ENCODE data around the gene DOCK7. TPM values are rescaled to one million over a fixed set of nuclear protein-coding genes. Genes with fewer than 3 reads are reported as not detected.
A peak's percentile ranks its signal among the peaks of the same experiment; 100 is the strongest.

Gene DOCK7
- total RNA-seq, 4 donors from 2014 or later = 48.6 to 182 (median 92.9) TPM

DNA sequence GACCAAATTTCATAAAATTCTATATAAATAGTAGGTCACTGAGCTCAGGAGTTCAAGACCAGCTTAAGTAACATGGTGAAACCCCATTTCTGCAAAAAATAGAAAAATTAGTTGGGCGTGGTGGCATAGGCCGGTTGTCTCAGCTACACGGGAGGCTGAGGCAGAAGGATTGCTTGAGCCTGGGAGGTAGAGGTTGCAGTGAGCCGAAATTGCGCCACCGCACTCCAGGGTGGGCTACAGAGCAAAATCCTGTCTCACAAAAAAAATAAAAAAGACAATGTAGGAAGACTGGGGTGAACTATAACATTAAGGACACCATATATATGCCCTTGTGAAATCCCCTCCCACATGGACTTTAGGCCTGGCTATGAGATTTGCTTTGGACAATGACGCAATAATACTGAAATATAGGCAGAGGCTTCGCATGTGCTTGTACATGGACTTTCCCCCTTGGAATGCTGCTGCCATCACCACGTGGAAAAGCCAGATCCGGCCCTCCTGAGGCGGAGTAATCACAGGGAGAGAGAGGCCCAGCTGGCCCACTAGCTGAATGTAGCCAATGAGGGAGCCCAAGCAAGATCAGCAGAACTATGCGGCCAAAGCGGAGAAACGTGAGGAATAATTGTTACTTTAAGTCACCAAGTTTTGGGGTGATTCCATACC is 264.5 kb downstream of the DOCK7 start:
- H3K4me1 ChIP-seq = peaks cover 0 to 15% (median 0%) of the 10 kb centered on the region in 4 donors
- H3K36me3 ChIP-seq = no peaks in the 10 kb centered on the region
- TF ChIP-seq POLR2A (IDR thresholded peaks at IDR 0.05) (no peak), EP300 (IDR thresholded peaks at IDR 0.05) (no peak)
- TF ChIP-seq, protein P1, sequence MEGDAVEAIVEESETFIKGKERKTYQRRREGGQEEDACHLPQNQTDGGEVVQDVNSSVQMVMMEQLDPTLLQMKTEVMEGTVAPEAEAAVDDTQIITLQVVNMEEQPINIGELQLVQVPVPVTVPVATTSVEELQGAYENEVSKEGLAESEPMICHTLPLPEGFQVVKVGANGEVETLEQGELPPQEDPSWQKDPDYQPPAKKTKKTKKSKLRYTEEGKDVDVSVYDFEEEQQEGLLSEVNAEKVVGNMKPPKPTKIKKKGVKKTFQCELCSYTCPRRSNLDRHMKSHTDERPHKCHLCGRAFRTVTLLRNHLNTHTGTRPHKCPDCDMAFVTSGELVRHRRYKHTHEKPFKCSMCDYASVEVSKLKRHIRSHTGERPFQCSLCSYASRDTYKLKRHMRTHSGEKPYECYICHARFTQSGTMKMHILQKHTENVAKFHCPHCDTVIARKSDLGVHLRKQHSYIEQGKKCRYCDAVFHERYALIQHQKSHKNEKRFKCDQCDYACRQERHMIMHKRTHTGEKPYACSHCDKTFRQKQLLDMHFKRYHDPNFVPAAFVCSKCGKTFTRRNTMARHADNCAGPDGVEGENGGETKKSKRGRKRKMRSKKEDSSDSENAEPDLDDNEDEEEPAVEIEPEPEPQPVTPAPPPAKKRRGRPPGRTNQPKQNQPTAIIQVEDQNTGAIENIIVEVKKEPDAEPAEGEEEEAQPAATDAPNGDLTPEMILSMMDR (IDR thresholded peaks at IDR 0.05) = no peak
- no peak overlapping the region for H3K27ac ChIP-seq
- H3K27me3 ChIP-seq = no peaks in the 10 kb centered on the region
- H3K9me3 ChIP-seq = no peaks in the 10 kb centered on the region
- H3K4me3 ChIP-seq = no peak overlapping the region
- 89 to 91% methylated on average over 14 of the region's 14 CpGs for WGBS, 2 donors
- no peak for DNase-seq (ENCODE audit: low spot score in 2 of 2)

DNA sequence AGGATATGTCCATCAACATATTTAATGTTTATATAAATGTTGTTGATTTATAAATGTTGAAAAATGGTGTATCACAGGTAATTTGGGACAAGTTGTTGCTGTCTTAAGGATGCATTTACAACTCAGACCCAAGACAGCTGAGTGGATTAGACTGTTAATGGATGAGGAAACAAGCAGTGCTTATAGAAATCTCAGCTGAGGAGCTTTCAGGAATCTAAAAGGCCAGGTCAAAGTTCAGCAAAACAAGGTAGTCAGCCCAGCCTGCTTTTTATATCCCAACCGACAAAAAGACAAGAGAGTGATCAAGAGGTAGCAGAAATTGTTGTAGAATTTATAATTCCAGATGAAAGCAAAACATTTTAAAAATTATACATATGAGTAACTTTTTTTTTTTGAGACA is 268.0 kb downstream of the DOCK7 start:
- H3K27me3 ChIP-seq = no peaks in the 10 kb centered on the region
- H3K9me3 ChIP-seq = no peaks in the 10 kb centered on the region
- H3K4me3 ChIP-seq = no peak overlapping the region
- H3K36me3 ChIP-seq = no peaks in the 10 kb centered on the region
- no peak for DNase-seq (ENCODE audit: low spot score in 2 of 2)
- peaks cover 0 to 10% (median 0%) of the 10 kb centered on the region in 4 donors for H3K4me1 ChIP-seq
- H3K27ac ChIP-seq = no peak overlapping the region
- WGBS, 2 donors = 52 to 63% methylated on average over 1 of the region's 1 CpG
- TF ChIP-seq EP300 (IDR thresholded peaks at IDR 0.05) (no peak), POLR2A (IDR thresholded peaks at IDR 0.05) (no peak)
- TF ChIP-seq, protein P1 (IDR thresholded peaks at IDR 0.05) = no peak

DNA sequence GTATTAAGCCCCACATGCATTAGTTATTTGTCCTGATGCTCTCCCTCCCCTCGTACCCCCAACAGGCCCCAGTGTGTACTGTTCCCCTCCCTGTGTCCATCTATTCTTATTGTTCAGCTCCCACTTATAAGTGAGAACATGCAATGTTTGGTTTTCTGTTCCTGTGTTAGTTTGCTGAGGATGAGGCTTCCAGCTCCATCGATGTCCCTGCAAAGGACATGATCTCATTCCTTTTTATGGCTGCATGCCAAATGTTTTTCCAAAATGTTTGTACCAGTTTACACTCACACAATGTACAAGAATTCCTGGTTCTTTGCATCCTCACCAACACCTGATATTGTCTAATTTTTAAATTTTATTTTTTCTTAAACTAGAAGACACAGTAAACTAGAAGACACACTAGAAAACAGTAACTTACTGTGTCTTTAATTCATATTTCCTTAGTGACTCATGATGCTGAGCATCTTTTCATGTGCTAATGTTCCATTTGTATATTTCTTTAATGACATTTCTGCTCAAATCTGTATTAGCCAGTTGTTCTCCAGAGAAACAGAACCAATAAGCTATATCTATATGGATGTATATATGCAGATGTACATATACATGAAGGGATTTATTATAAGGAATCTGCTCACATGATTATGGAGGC is 270.7 kb downstream of the DOCK7 start:
- no peak for DNase-seq (ENCODE audit: low spot score in 2 of 2)
- H3K27me3 ChIP-seq = no peaks in the 10 kb centered on the region
- TF ChIP-seq, protein P1 (IDR thresholded peaks at IDR 0.05) = no peak
- TF ChIP-seq EP300 (IDR thresholded peaks at IDR 0.05) = no peak
- no peak for TF ChIP-seq POLR2A (IDR thresholded peaks at IDR 0.05)
- H3K36me3 ChIP-seq = no peaks in the 10 kb centered on the region
- no peak overlapping the region for H3K4me3 ChIP-seq
- no peaks in the 10 kb centered on the region for H3K9me3 ChIP-seq
- 25 to 30% methylated on average over 2 of the region's 2 CpGs for WGBS, 2 donors
- no peaks in the 10 kb centered on the region for H3K4me1 ChIP-seq
- H3K27ac ChIP-seq = no peak overlapping the region

DNA sequence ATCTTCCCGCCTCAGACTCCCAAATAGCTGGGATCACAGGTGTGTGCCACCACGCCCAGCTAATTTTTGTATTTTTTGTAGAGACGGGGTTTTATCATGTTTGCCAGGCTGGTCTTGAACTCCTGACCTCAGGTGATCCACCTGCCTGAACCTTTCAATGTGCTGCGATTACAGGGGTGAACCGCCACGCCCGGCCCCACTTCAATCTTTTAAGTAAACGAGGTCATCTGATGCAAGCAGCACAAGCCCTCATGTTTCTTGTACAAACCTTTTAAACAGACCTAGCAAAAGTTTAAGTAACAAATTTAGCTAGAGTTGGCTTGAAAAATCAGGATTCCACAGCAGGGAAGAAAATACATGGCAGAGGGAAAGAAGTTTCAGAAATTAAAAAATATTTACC is 272.5 kb downstream of the DOCK7 start:
- Histone ChIP-seq H3K36me3 (no peaks in the 10 kb centered on the region), H3K27me3 (no peaks in the 10 kb centered on the region), H3K4me3 (no peak overlapping the region), H3K4me1 (no peaks in the 10 kb centered on the region), H3K9me3 (no peaks in the 10 kb centered on the region), H3K27ac (no peak overlapping the region)
- TF ChIP-seq POLR2A (IDR thresholded peaks at IDR 0.05) (no peak), EP300 (IDR thresholded peaks at IDR 0.05) (no peak)
- TF ChIP-seq, protein P1 (IDR thresholded peaks at IDR 0.05) = no peak
- no peak for DNase-seq (ENCODE audit: low spot score in 2 of 2)
- 94 to 95% methylated on average over 8 of the region's 8 CpGs for WGBS, 2 donors

DNA sequence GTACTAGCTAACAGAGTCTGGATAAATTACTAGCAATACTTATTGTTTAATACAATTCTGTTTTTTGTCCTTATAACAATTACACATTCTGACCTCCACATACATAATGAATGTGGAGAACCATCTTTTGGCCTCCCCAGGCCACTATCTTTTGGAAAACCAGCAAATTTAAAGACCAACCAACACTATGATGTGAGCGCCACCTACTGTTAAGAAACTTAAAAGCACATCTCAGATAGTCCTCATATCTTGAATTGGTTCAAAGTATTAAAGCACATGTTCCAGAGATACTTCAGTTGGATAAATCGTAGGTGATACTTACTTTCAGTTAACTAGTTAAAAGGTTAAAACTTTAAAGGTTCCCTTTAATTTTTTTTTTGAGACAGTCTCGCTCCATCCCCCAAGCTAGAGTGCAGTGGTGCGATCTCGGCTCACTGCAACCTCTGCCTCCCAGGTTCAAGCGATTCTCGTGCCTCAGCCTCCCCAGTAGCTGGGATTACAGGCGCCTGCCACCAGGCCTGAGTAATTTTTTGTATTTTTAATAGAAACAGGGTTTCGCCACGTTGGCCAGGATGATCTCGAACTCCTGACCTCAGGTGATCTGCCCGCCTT is 280.7 kb downstream of the DOCK7 start:
- WGBS, 2 donors = 70 to 71% methylated on average over 12 of the region's 12 CpGs

More for the DNA sequence above, 280.7 kb downstream of the DOCK7 start:
- no peaks in the 10 kb centered on the region for H3K27me3 ChIP-seq
- no peak for TF ChIP-seq EP300 (IDR thresholded peaks at IDR 0.05)
- no peak for TF ChIP-seq POLR2A (IDR thresholded peaks at IDR 0.05)
- TF ChIP-seq, protein P1 (IDR thresholded peaks at IDR 0.05) = peak; percentile 68 to 89 (median 76)
- H3K27ac ChIP-seq = no peak overlapping the region
- no peaks in the 10 kb centered on the region for H3K4me1 ChIP-seq
- DNase-seq (ENCODE audit: low spot score in 2 of 2) = peak in 1 of 2 donors; percentile 79
- no peaks in the 10 kb centered on the region for H3K36me3 ChIP-seq
- H3K4me3 ChIP-seq = no peak overlapping the region
- H3K9me3 ChIP-seq = no peaks in the 10 kb centered on the region
